ENCODE data around the gene SRPK2.
"Not testable (repeated sequence)": the region's sequence is repeated elsewhere in the genome, so short reads cannot be mapped to it uniquely, and the experiment has no call there.

The SRPK2 gene

GRCh38 chr7:105222953-105223352 is 165.8 kb downstream of the SRPK2 start:
- no peak for DNase-seq (ENCODE audit: low spot score)

GRCh38 chr7:105219771-105220160 is 169.0 kb downstream of the SRPK2 start:
- no peak for DNase-seq (ENCODE audit: low spot score)

GRCh38 chr7:105218939-105219770 is 169.6 kb downstream of the SRPK2 start:
- DNase-seq (ENCODE audit: low spot score): no peak

GRCh38 chr7:105218215-105218614 is 170.5 kb downstream of the SRPK2 start:
- DNase-seq (ENCODE audit: low spot score): no peak

- DNase-seq (ENCODE audit: low spot score): no peak
Observed at GRCh38 chr7:105216786-105217185, 171.9 kb downstream of the SRPK2 start.

- no peak for DNase-seq (ENCODE audit: low spot score)
Observed at GRCh38 chr7:105215821-105216220, 172.9 kb downstream of the SRPK2 start.

GRCh38 chr7:105215182-105215581 is 173.5 kb downstream of the SRPK2 start:
- no peak for DNase-seq (ENCODE audit: low spot score)

- no peak for DNase-seq (ENCODE audit: low spot score)
Observed at GRCh38 chr7:105213611-105214010, 175.1 kb downstream of the SRPK2 start.

- no peak for DNase-seq (ENCODE audit: low spot score)
Observed at GRCh38 chr7:105212212-105212611, 176.5 kb downstream of the SRPK2 start.

GRCh38 chr7:105210721-105211205 is 178.0 kb downstream of the SRPK2 start:
- DNase-seq (ENCODE audit: low spot score): peak; percentile 13

- DNase-seq (ENCODE audit: low spot score): no peak
Observed at GRCh38 chr7:105209870-105210269, 178.9 kb downstream of the SRPK2 start.

- no peak for DNase-seq (ENCODE audit: low spot score)
Observed at GRCh38 chr7:105209433-105209832, 179.3 kb downstream of the SRPK2 start.

- DNase-seq (ENCODE audit: low spot score): no peak
Observed at GRCh38 chr7:105206985-105207384, 181.7 kb downstream of the SRPK2 start.

- no peak for DNase-seq (ENCODE audit: low spot score)
Observed at GRCh38 chr7:105205592-105206237, 183.0 kb downstream of the SRPK2 start.

GRCh38 chr7:105204953-105205352 is 183.8 kb downstream of the SRPK2 start:
- DNase-seq (ENCODE audit: low spot score): no peak

GRCh38 chr7:105204520-105204919 is 184.2 kb downstream of the SRPK2 start:
- no peak for DNase-seq (ENCODE audit: low spot score)

GRCh38 chr7:105202616-105203015 is 186.1 kb downstream of the SRPK2 start:
- DNase-seq (ENCODE audit: low spot score): no peak

GRCh38 chr7:105199386-105199785 is 189.3 kb downstream of the SRPK2 start:
- DNase-seq (ENCODE audit: low spot score): no peak

- no peak for DNase-seq (ENCODE audit: low spot score)
Observed at GRCh38 chr7:105198223-105198622, 190.5 kb downstream of the SRPK2 start.

- no peak for DNase-seq (ENCODE audit: low spot score)
Observed at GRCh38 chr7:105196473-105196872, 192.2 kb downstream of the SRPK2 start.

- no peak for DNase-seq (ENCODE audit: low spot score)
Observed at GRCh38 chr7:105195891-105196290, 192.8 kb downstream of the SRPK2 start.

GRCh38 chr7:105194959-105195358 is 193.8 kb downstream of the SRPK2 start:
- DNase-seq (ENCODE audit: low spot score): not testable (repeated sequence)

- no peak for DNase-seq (ENCODE audit: low spot score)
Observed at GRCh38 chr7:105191331-105191730, 197.4 kb downstream of the SRPK2 start.
